Measurements from ENCODE around the gene NXN. TPM values are rescaled to one million over a fixed set of nuclear protein-coding genes. Genes with fewer than 3 reads are reported as not detected.
A peak's percentile ranks its signal among the peaks of the same experiment; 100 is the strongest.

NXN gene
- total RNA-seq, 1 experiment from 2014 or later: 6.0 TPM

DNA sequence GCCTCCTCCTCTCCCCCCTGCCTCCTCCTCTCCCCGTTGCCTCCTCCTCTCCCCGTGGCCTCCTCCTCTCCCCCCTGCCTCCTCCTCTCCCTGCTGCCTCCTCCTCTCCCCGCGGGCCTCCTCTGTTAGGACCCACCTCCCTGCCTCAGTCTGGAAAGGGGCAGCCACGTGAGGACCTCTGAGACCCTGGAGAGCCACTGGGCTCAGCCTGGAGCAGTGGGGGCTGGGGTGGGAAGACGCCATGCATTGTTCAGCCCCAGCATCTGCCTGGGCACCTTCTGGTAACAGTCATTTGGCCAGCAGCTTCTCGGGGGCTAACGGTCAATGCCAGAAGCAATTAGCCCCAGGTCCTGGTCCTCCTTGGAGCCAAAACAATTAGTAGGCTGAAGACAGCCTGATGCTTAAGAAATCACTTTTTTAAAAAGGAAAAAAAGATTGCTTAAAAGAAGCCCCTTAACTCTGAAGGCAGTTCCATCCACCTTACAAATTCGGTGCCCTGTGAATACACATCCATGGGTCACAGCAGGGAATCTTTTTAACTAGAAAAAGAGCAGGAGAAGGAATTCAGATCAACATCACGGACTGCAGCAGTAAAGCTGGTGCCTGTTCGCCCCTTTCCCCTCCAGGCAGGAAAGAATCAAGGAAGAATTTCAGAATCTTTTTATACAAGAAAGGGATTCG lies 29.8 kb downstream of the NXN start:
- no peak overlapping the region for H3K4me3 ChIP-seq (ENCODE audit: low read depth, low read length, poor library complexity, severe bottlenecking)
- TF ChIP-seq, protein P1, sequence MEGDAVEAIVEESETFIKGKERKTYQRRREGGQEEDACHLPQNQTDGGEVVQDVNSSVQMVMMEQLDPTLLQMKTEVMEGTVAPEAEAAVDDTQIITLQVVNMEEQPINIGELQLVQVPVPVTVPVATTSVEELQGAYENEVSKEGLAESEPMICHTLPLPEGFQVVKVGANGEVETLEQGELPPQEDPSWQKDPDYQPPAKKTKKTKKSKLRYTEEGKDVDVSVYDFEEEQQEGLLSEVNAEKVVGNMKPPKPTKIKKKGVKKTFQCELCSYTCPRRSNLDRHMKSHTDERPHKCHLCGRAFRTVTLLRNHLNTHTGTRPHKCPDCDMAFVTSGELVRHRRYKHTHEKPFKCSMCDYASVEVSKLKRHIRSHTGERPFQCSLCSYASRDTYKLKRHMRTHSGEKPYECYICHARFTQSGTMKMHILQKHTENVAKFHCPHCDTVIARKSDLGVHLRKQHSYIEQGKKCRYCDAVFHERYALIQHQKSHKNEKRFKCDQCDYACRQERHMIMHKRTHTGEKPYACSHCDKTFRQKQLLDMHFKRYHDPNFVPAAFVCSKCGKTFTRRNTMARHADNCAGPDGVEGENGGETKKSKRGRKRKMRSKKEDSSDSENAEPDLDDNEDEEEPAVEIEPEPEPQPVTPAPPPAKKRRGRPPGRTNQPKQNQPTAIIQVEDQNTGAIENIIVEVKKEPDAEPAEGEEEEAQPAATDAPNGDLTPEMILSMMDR (conservative IDR thresholded peaks at IDR 0.05; ENCODE audit: low read depth, low read length): no peak
- TF ChIP-seq EZH2 (IDR thresholded peaks at IDR 0.05; ENCODE audit: borderline replicate concordance, low read depth, low read length, poor library complexity, severe bottlenecking): no peak
- H3K36me3 ChIP-seq (ENCODE audit: insufficient read depth, low read length, poor library complexity, severe bottlenecking): no peaks in the 10 kb centered on the region
- intact Hi-C loops (cut with micrococcal nuclease; ENCODE audit: unreplicated experiment): no loop called here
- no peaks in the 10 kb centered on the region for H3K27me3 ChIP-seq (replicated peaks; ENCODE audit: insufficient read depth, low read depth, low read length, poor library complexity)
- BruUV-seq (replicated peaks): no TSS peak
- H3K27ac ChIP-seq (ENCODE audit: low read depth, low read length, poor library complexity, severe bottlenecking): no peak overlapping the region
- CTCF ChIA-PET: no interaction called here
- H3K9me3 ChIP-seq (ENCODE audit: low read depth, low read length, poor library complexity, severe bottlenecking): no peaks in the 10 kb centered on the region
- peaks cover 12% of the 10 kb centered on the region for H3K4me1 ChIP-seq (ENCODE audit: insufficient read depth, low read length, poor library complexity, severe bottlenecking)
- POLR2A ChIA-PET (ENCODE audit: low non-redundant PET): no interaction called here
- DNase-seq (ENCODE audit: low spot score): peak; percentile 65

DNA sequence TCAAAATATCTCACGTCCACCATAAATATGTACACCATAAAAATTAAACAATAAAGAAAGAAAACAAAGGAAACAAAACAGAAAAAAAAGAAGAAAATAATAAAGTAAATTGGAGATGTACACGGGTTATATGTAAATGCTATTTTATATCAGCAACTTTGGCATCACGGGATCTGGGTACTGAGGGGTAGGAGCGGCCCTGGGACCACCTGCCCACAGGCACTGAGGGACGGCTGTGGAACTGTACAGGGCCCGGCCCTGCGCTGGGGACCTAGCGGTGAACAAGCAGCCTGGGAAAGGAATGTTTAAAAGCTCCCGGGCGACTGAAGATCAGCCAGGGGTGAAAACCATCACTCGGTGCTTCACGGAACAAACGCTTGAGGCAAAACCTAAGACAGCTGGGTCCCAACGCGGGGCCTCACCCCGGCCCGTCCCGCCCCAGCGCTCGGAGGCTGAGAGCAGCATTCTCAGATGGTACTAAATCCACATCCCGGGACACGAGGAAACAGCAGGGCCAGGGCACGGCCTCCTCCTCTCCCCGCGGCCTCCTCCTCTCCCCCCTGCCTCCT lies 31.2 kb downstream of the NXN start:
- intact Hi-C loops (cut with micrococcal nuclease; ENCODE audit: unreplicated experiment): no loop called here
- no TSS peak for BruUV-seq (replicated peaks)
- ChIA-PET POLR2A (ENCODE audit: low non-redundant PET) (no interaction called here), CTCF (no interaction called here)
- no peak for TF ChIP-seq EZH2 (IDR thresholded peaks at IDR 0.05; ENCODE audit: borderline replicate concordance, low read depth, low read length, poor library complexity, severe bottlenecking)
- TF ChIP-seq, protein P1 (conservative IDR thresholded peaks at IDR 0.05; ENCODE audit: low read depth, low read length): no peak
- Histone ChIP-seq H3K36me3 (ENCODE audit: insufficient read depth, low read length, poor library complexity, severe bottlenecking) (no peaks in the 10 kb centered on the region), H3K27me3 (replicated peaks; ENCODE audit: insufficient read depth, low read depth, low read length, poor library complexity) (no peaks in the 10 kb centered on the region), H3K4me1 (ENCODE audit: insufficient read depth, low read length, poor library complexity, severe bottlenecking) (peaks cover 12% of the 10 kb centered on the region), H3K4me3 (ENCODE audit: low read depth, low read length, poor library complexity, severe bottlenecking) (no peak overlapping the region), H3K27ac (ENCODE audit: low read depth, low read length, poor library complexity, severe bottlenecking) (no peak overlapping the region), H3K9me3 (ENCODE audit: low read depth, low read length, poor library complexity, severe bottlenecking) (no peaks in the 10 kb centered on the region)
- DNase-seq (ENCODE audit: low spot score): no peak

DNA sequence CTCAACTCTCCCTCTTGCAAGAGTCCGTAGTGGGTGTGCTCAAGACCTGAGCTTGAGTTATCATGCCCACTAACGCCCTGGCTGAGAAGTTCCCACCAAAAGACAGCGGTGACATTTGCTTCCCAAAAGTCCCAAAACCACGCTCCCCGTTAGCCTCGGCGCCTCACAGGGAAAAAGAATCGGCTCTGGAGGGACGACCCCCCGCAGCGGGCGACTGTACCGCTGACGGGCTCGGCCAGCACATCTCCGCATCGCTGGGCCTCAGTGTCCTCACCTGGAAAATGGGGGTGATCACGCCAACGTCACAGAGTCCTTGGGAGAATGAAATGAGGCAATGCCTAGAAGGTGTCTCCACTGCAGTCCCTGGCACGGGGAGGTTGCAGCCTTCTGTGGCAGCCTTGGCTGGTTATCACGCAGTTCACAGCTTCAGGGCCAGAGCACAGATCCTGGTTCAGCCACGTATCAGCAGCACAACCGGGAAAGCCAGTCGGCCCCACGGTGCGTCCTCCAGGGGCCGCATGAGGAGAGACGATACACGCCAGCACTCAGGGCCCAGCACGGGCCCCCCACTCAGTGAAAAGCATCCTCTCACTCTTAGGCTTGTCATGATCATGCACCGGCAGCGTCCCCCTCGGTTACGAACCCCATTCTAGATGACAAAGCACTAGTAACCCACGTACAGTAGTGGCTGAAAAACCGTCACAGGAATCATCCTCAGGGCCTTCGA lies 32.9 kb downstream of the NXN start:
- TF ChIP-seq, protein P1 (conservative IDR thresholded peaks at IDR 0.05; ENCODE audit: low read depth, low read length): no peak
- TF ChIP-seq EZH2 (IDR thresholded peaks at IDR 0.05; ENCODE audit: borderline replicate concordance, low read depth, low read length, poor library complexity, severe bottlenecking): no peak
- intact Hi-C loops (cut with micrococcal nuclease; ENCODE audit: unreplicated experiment): no loop called here
- no peaks in the 10 kb centered on the region for H3K9me3 ChIP-seq (ENCODE audit: low read depth, low read length, poor library complexity, severe bottlenecking)
- POLR2A ChIA-PET (ENCODE audit: low non-redundant PET): no interaction called here
- BruUV-seq (replicated peaks): no TSS peak
- H3K36me3 ChIP-seq (ENCODE audit: insufficient read depth, low read length, poor library complexity, severe bottlenecking): no peaks in the 10 kb centered on the region
- H3K27me3 ChIP-seq (replicated peaks; ENCODE audit: insufficient read depth, low read depth, low read length, poor library complexity): no peaks in the 10 kb centered on the region
- peaks cover 12% of the 10 kb centered on the region for H3K4me1 ChIP-seq (ENCODE audit: insufficient read depth, low read length, poor library complexity, severe bottlenecking)
- DNase-seq (ENCODE audit: low spot score): no peak
- no peak overlapping the region for H3K27ac ChIP-seq (ENCODE audit: low read depth, low read length, poor library complexity, severe bottlenecking)
- CTCF ChIA-PET: no interaction called here
- H3K4me3 ChIP-seq (ENCODE audit: low read depth, low read length, poor library complexity, severe bottlenecking): no peak overlapping the region

All from A673 (cell line).